SK-N-SH (cell line): ENCODE data around the gene OTUD1. TPM values are rescaled to one million over a fixed set of nuclear protein-coding genes. Genes with fewer than 3 reads are reported as not detected.

ENCODE experiments used
- CTCF ChIA-PET: fragments of 300-600, 350-600 bp; formaldehyde crosslinking; extraction: SDS; loops from one replicate; lab custom pipeline; 2021; lab: Yijun Ruan, JAX
- POLR2A ChIA-PET: fragments of 350-600 bp; sonication (Branson Sonifier 250); formaldehyde crosslinking; extraction: SDS; loops from one replicate; lab custom pipeline; 2020; ENCODE audit warnings: antibody characterized with exemption, inconsistent platforms; lab: Yijun Ruan, JAX
- DNase-seq: peaks from one replicate; pipeline ENCODE4 v3.0.0; 2012
- H2AFZ ChIP-seq: fragments of 200-600 bp; sonication (generic); 2 replicates; pipeline ENCODE4 v1.8.1; 2016; ENCODE audit warnings: antibody characterized with exemption, mild to moderate bottlenecking, low read depth
- H3F3A ChIP-seq: fragments of 200-600 bp; sonication (generic); replicated peaks from 2 replicates; pipeline ENCODE3; 2016; ENCODE audit warnings: antibody characterized with exemption, mild to moderate bottlenecking; ENCODE audit not compliant: insufficient read depth
- H3K27ac ChIP-seq, 2 experiments: fragments of 200-500 bp in 1 of 2; fragments of 200-600 bp in 1 of 2; sonication (Bioruptor generic) in 1 of 2; sonication (generic), shearing (Covaris generic) in 1 of 2; 2 replicates each; pipeline versions ENCODE4 v1.5.1 to v1.6.1; 2014 to 2016; ENCODE audit warnings: low read depth in 2 of 2, inconsistent platforms in 1 of 2, low read length in 1 of 2, mild to moderate bottlenecking in 1 of 2, mixed read lengths in 1 of 2
- H3K27me3 ChIP-seq: fragments of 200-600 bp; sonication (generic), shearing (Covaris generic); 2 replicates; pipeline ENCODE4 v1.6.1; 2016; ENCODE audit warnings: mixed run types; ENCODE audit not compliant: insufficient read depth
- H3K36me3 ChIP-seq, 2 experiments: fragments of 200-500 bp in 1 of 2; fragments of 200-600 bp in 1 of 2; sonication (Bioruptor generic) in 1 of 2; sonication (generic) in 1 of 2; replicated peaks in 1 of 2; 2 replicates each; pipeline versions ENCODE3 to v1.5.1; 2014 to 2016; ENCODE audit warnings: low read length in 1 of 2, mild to moderate bottlenecking in 1 of 2; ENCODE audit not compliant: insufficient read depth in 2 of 2, control insufficient read depth in 1 of 2
- H3K4me1 ChIP-seq, 2 experiments: fragments of 200-500 bp in 1 of 2; fragments of 200-600 bp in 1 of 2; sonication (Bioruptor generic) in 1 of 2; sonication (generic), shearing (Covaris generic) in 1 of 2; 2 replicates each; pipeline versions ENCODE4 v1.5.1 to v1.6.1; 2014 to 2016; ENCODE audit warnings: low read depth in 1 of 2, low read length in 1 of 2, mixed run types in 1 of 2; ENCODE audit not compliant: insufficient read depth in 2 of 2, control insufficient read depth in 1 of 2
- H3K4me2 ChIP-seq: fragments of 200-600 bp; sonication (generic), shearing (Covaris generic); 2 replicates; pipeline ENCODE4 v1.6.1; 2017; ENCODE audit warnings: mixed run types
- H3K4me3 ChIP-seq, 2 experiments: fragments of 200-500 bp in 1 of 2; fragments of 200-600 bp in 1 of 2; sonication (Bioruptor generic) in 1 of 2; sonication (generic), shearing (Covaris generic) in 1 of 2; 2 replicates each; pipeline versions ENCODE4 v1.5.1 to v1.8.1; 2014 to 2016; ENCODE audit warnings: low read depth in 2 of 2, inconsistent platforms in 1 of 2, low read length in 1 of 2, mild to moderate bottlenecking in 1 of 2, mixed read lengths in 1 of 2, moderate library complexity in 1 of 2
- H3K79me2 ChIP-seq: fragments of 200-600 bp; sonication (generic); 2 replicates; pipeline ENCODE4 v1.8.1; 2017; ENCODE audit warnings: mild to moderate bottlenecking; ENCODE audit not compliant: insufficient read depth
- H3K9ac ChIP-seq: fragments of 200-600 bp; sonication (generic); 2 replicates; pipeline ENCODE4 v1.6.1; 2017; ENCODE audit warnings: mixed run types
- H3K9me2 ChIP-seq: fragments of 200-600 bp; sonication (generic); 2 replicates; pipeline ENCODE4 v1.6.1; 2017; ENCODE audit warnings: mixed run types
- H3K9me3 ChIP-seq: fragments of 200-600 bp; sonication (generic); 2 replicates; pipeline ENCODE4 v1.6.1; 2017; ENCODE audit warnings: mixed run types, mild to moderate bottlenecking, moderate library complexity
- H4K20me1 ChIP-seq: fragments of 200-600 bp; sonication (generic); 2 replicates; pipeline ENCODE4 v1.6.1; 2017; ENCODE audit warnings: mild to moderate bottlenecking, mixed run types; ENCODE audit not compliant: insufficient read depth
- CHD2 ChIP-seq: fragments of 150-350 bp; IDR thresholded peaks from 2 replicates; pipeline ENCODE4 v1.6.1; 2018; ENCODE audit warnings: low read length; ENCODE audit not compliant: partially characterized antibody
- ELF1 ChIP-seq: IDR thresholded peaks from 2 replicates; pipeline ENCODE4 v1.4.0; 2012
- FOSL2 ChIP-seq: IDR thresholded peaks from 2 replicates; pipeline ENCODE4 v1.4.0; 2012; ENCODE audit warnings: low read depth, mild to moderate bottlenecking, moderate library complexity, borderline replicate concordance
- FOXJ3 ChIP-seq: sonication (generic); formaldehyde crosslinking; IDR thresholded peaks from 2 replicates; pipeline ENCODE4 v1.5.1; 2020; ENCODE audit warnings: mild to moderate bottlenecking, missing genetic modification reagents
- IRF3 ChIP-seq: fragments of 150-350 bp; IDR thresholded peaks from 2 replicates; pipeline ENCODE4 v1.6.1; 2016; ENCODE audit warnings: mild to moderate bottlenecking, low read depth, low read length
- MAX ChIP-seq: IDR thresholded peaks from 2 replicates; pipeline ENCODE4 v1.4.0; 2012; ENCODE audit warnings: low read depth
- MEF2A ChIP-seq: IDR thresholded peaks from 2 replicates; pipeline ENCODE4 v1.4.0; 2012; ENCODE audit warnings: low read depth, borderline replicate concordance
- MXI1 ChIP-seq: IDR thresholded peaks from 2 replicates; pipeline ENCODE4 v1.6.1; 2012; ENCODE audit warnings: mild to moderate bottlenecking, low read depth, low read length, improper control_type of control experiment
- NRF1 ChIP-seq: IDR thresholded peaks from 2 replicates; pipeline ENCODE4 v1.6.1; 2012; ENCODE audit warnings: low read depth, mild to moderate bottlenecking, low read length
- RAD21 ChIP-seq: IDR thresholded peaks from 2 replicates; pipeline ENCODE4 v1.6.1; 2012; ENCODE audit warnings: mild to moderate bottlenecking, low read length
- RFX5 ChIP-seq: IDR thresholded peaks from 2 replicates; pipeline ENCODE4 v1.6.1; 2012; ENCODE audit warnings: mild to moderate bottlenecking, improper control_type of control experiment, low read length
- RXRA ChIP-seq: IDR thresholded peaks from 2 replicates; pipeline ENCODE4 v1.4.0; 2012; ENCODE audit warnings: low read depth, mild to moderate bottlenecking, borderline replicate concordance
- TCF12 ChIP-seq: IDR thresholded peaks from 2 replicates; pipeline ENCODE4 v1.4.0; 2012
- USF1 ChIP-seq: IDR thresholded peaks from 2 replicates; pipeline ENCODE4 v1.4.0; 2012; ENCODE audit warnings: low read depth, borderline replicate concordance
- USF2 ChIP-seq: fragments of 150-350 bp; IDR thresholded peaks from 2 replicates; pipeline ENCODE4 v1.6.1; 2017; ENCODE audit warnings: antibody characterized with exemption, low read length, low read depth, borderline replicate concordance
- YY1 ChIP-seq: IDR thresholded peaks from 2 replicates; pipeline ENCODE4 v1.4.0; 2012; ENCODE audit warnings: low read depth, mild to moderate bottlenecking
- WGBS: methylation state at CpG from one replicate; pipeline ENCODE4 v1.1.6; 2017; ENCODE audit warnings: low lambda C conversion rate; 5-methylcytosine and 5-hydroxymethylcytosine counted together
- polyA plus RNA-seq, 3 experiments: library from polyadenylated mRNA; depleted of rRNA; stranded (reverse); fragments of >200 nt; gene quantifications; 2 replicates each; pipeline ENCODE4 v1.2.3, GENCODE V29; 2012

Gene OTUD1
- polyA plus RNA-seq, 1 of the 3 experiments (the other 2 are of a cell fraction) = 8.5 TPM

- no peaks in the 10 kb centered on the region for H4K20me1 ChIP-seq
- no peak overlapping the region for H3K4me2 ChIP-seq
- H3K9me2 ChIP-seq = no peaks in the 10 kb centered on the region
- H3K4me1 ChIP-seq = no peaks in the 10 kb centered on the region
- no peaks in the 10 kb centered on the region for H3K79me2 ChIP-seq
- ChIA-PET POLR2A (no interaction called here), CTCF (interaction anchor here (1.1 kb wide), 1 partner anchor 145 kb away, joined by 3 read pairs; no protein-coding TSS in a partner anchor)
- 47% methylated on average over 5 of the region's 6 CpGs for WGBS
- H3F3A ChIP-seq = no peaks in the 10 kb centered on the region
- no peak for TF ChIP-seq NRF1
- TF ChIP-seq CHD2 = no peak
- TF ChIP-seq RXRA = no peak
- no peak for TF ChIP-seq FOSL2
- TF ChIP-seq TCF12 = no peak
- TF ChIP-seq USF1 = no peak
- TF ChIP-seq MEF2A = no peak
- TF ChIP-seq RFX5 = no peak
- TF ChIP-seq MXI1 = no peak
- no peak overlapping the region for H2AFZ ChIP-seq
- H3K9me3 ChIP-seq = no peaks in the 10 kb centered on the region
- DNase-seq = no peak
- no peaks in the 10 kb centered on the region for H3K36me3 ChIP-seq
- no peaks in the 10 kb centered on the region for H3K27me3 ChIP-seq
- no peak overlapping the region for H3K27ac ChIP-seq
- H3K9ac ChIP-seq = no peak overlapping the region
- no peak overlapping the region for H3K4me3 ChIP-seq
Observed at GRCh38 chr10:23459308-23459939, 20.5 kb downstream of the OTUD1 start.

GRCh38 chr10:23461557-23461956 lies 22.7 kb downstream of the OTUD1 start:
- H3K27me3 ChIP-seq = no peaks in the 10 kb centered on the region
- no peaks in the 10 kb centered on the region for H3K9me2 ChIP-seq
- no peaks in the 10 kb centered on the region for H3K4me1 ChIP-seq
- H3K36me3 ChIP-seq = no peaks in the 10 kb centered on the region
- ChIA-PET POLR2A (no interaction called here), CTCF (interaction anchor here (1.4 kb wide), 1 partner anchor 9 kb away, joined by 3 read pairs; no protein-coding TSS in a partner anchor)
- no peak overlapping the region for H3K4me3 ChIP-seq
- H3K9me3 ChIP-seq = no peaks in the 10 kb centered on the region
- H3K9ac ChIP-seq = no peak overlapping the region
- WGBS = 35% methylated on average over 2 of the region's 2 CpGs
- no peak overlapping the region for H3K27ac ChIP-seq
- H3F3A ChIP-seq = no peaks in the 10 kb centered on the region
- H4K20me1 ChIP-seq = no peaks in the 10 kb centered on the region
- no peak overlapping the region for H2AFZ ChIP-seq
- no peak for DNase-seq
- H3K4me2 ChIP-seq = no peak overlapping the region
- no peaks in the 10 kb centered on the region for H3K79me2 ChIP-seq
- TF ChIP-seq USF2 = no peak
- TF ChIP-seq CHD2 = no peak
- no peak for TF ChIP-seq RAD21
- no peak for TF ChIP-seq MAX
- no peak for TF ChIP-seq ELF1
- TF ChIP-seq IRF3 = no peak
- no peak for TF ChIP-seq MXI1
- no peak for TF ChIP-seq YY1
- no peak for TF ChIP-seq FOXJ3 (CRISPR knock-in tag)
